Osteocyte (in vitro differentiated cells): ENCODE measurements around the gene TLN1. TPM values are rescaled to one million over a fixed set of nuclear protein-coding genes. Genes with fewer than 3 reads are reported as not detected.

Experiments
- DNase-seq: peaks from one replicate; pipeline ENCODE4 v3.0.0; 2021; ENCODE audit warnings: mixed read lengths; ENCODE audit not compliant: unreplicated experiment; ENCODE audit errors: extremely low spot score
- H3K27ac Mint-ChIP-seq: one replicate; pipeline ENCODE4 v1.8.0; 2021; ENCODE audit warnings: mild to moderate bottlenecking, mixed read lengths; ENCODE audit not compliant: unreplicated experiment
- H3K27me3 Mint-ChIP-seq: one replicate; pipeline ENCODE4 v1.8.0; 2021; ENCODE audit warnings: mixed read lengths; ENCODE audit not compliant: unreplicated experiment
- H3K36me3 Mint-ChIP-seq: one replicate; pipeline ENCODE4 v1.8.0; 2021; ENCODE audit warnings: mixed read lengths; ENCODE audit not compliant: unreplicated experiment
- H3K4me1 Mint-ChIP-seq: one replicate; pipeline ENCODE4 v1.8.0; 2021; ENCODE audit warnings: mixed read lengths; ENCODE audit not compliant: unreplicated experiment
- H3K4me3 Mint-ChIP-seq: one replicate; pipeline ENCODE4 v1.8.0; 2021; ENCODE audit warnings: mild to moderate bottlenecking, moderate library complexity, mixed read lengths; ENCODE audit not compliant: unreplicated experiment
- H3K9me3 Mint-ChIP-seq: one replicate; pipeline ENCODE4 v1.8.0; 2021; ENCODE audit warnings: mixed read lengths; ENCODE audit not compliant: unreplicated experiment
- CTCF ChIP-seq: fragments of 200-600 bp; sonication (generic); IDR thresholded peaks from 2 replicates; pipeline ENCODE4 v1.5.0; 2021; ENCODE audit warnings: antibody characterized with exemption, mild to moderate bottlenecking, moderate library complexity
- total RNA-seq: library from RNA; stranded (reverse); gene quantifications from 2 replicates; pipeline ENCODE4 v1.2.1, GENCODE V29; 2021

The TLN1 gene
- total RNA-seq, 1 donor from 2014 or later = 439 TPM

- Mint-ChIP-seq H3K9me3 (no peaks in the 10 kb centered on the region), H3K27ac (peak overlapping the region; percentile 95), H3K36me3 (peaks cover 9% of the 10 kb centered on the region), H3K4me1 (peaks cover 55% of the 10 kb centered on the region), H3K4me3 (peak overlapping the region; percentile 84), H3K27me3 (no peaks in the 10 kb centered on the region)
- DNase-seq = no peak
- no peak for TF ChIP-seq CTCF
Observed at GRCh38 chr9:35659340-35659739, 72.7 kb downstream of the TLN1 start.

DNA sequence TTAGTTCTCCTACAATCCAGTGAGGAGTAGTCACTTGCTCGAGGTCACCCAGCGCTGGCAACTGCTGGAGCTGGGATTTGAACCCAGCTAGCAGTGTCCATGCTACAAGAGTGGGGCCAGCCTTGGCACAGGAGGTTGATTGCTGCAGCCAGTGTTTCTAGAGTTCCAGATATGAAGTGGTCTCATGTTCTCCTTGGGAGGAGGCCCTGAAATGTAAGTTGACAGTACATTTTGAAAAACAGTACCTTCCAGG, 73.1 kb downstream of the TLN1 start:
- no peak for TF ChIP-seq CTCF
- DNase-seq = no peak

GRCh38 chr9:35658137-35658967, 73.6 kb downstream of the TLN1 start, which contains the start of gene CCDC107:
CCDC107 (plus strand) TSS chr9:35658292; CDS start chr9:35658380, 88 bp downstream.
- Mint-ChIP-seq H3K4me1 (peaks cover 49% of the 10 kb centered on the region), H3K36me3 (peaks cover 9% of the 10 kb centered on the region), H3K4me3 (peak within 1 kb of the TSS; percentile 84), H3K9me3 (no peaks in the 10 kb centered on the region), H3K27ac (peak within 1 kb of the TSS; percentile 95), H3K27me3 (no peaks in the 10 kb centered on the region)
- DNase-seq = peak; percentile 97
- peak; percentile 79 for TF ChIP-seq CTCF

More for the DNA sequence above, 73.1 kb downstream of the TLN1 start:
- Mint-ChIP-seq H3K9me3 (no peaks in the 10 kb centered on the region), H3K27me3 (no peaks in the 10 kb centered on the region), H3K27ac (peak overlapping the region; percentile 95), H3K4me1 (peaks cover 52% of the 10 kb centered on the region), H3K4me3 (peak overlapping the region; percentile 84), H3K36me3 (peaks cover 9% of the 10 kb centered on the region)

DNA sequence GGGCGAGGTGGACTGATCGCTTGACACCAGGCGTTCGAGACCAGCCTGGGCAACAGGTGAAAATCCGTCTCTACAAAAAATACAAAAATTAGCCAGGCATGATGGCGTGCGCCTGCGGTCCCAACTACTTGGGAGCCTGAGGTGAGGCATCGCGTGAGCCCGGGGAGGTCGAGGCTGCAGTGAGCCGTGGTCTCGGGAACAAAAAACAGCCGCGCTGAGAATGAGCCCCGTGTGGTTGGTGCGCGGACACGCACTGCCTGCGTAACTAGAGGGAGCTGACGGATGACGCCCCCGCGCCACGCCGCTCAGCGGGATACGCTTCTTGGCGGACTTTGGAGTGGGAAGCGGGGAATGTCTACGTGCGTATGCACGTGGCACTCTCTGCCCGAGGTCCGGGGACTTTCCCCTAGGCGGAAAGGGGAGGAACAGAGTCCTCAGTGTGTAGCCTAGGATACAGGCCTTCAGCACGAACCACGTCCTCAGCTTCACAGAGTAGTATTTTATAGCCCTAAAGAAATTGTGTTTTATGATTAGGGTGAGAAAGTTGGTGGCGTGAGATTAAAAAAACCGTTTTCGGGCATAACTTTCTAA, 74.4 kb downstream of the TLN1 start, which contains the start of gene RMRP:
Gene RMRP (minus strand): TSS at position 474 of the 591 bp plus-strand sequence.
- Mint-ChIP-seq H3K27me3 (no peaks in the 10 kb centered on the region), H3K36me3 (peaks cover 9% of the 10 kb centered on the region), H3K27ac (peak within 1 kb of the TSS; percentile 95), H3K4me3 (peak within 1 kb of the TSS; percentile 84), H3K4me1 (peaks cover 45% of the 10 kb centered on the region), H3K9me3 (no peaks in the 10 kb centered on the region)
- no peak for TF ChIP-seq CTCF
- peak; percentile 99 for DNase-seq

- H3K4me1 Mint-ChIP-seq = peaks cover 41% of the 10 kb centered on the region
- peaks cover 9% of the 10 kb centered on the region for H3K36me3 Mint-ChIP-seq
- no peak for DNase-seq
- peak overlapping the region; percentile 71 for H3K4me3 Mint-ChIP-seq
- TF ChIP-seq CTCF = no peak
- H3K9me3 Mint-ChIP-seq = no peaks in the 10 kb centered on the region
- peak overlapping the region; percentile 95 for H3K27ac Mint-ChIP-seq
- no peaks in the 10 kb centered on the region for H3K27me3 Mint-ChIP-seq
Observed at GRCh38 chr9:35656831-35657545, 75.0 kb downstream of the TLN1 start.
